ENCODE data around the gene TBK1.

DNA sequence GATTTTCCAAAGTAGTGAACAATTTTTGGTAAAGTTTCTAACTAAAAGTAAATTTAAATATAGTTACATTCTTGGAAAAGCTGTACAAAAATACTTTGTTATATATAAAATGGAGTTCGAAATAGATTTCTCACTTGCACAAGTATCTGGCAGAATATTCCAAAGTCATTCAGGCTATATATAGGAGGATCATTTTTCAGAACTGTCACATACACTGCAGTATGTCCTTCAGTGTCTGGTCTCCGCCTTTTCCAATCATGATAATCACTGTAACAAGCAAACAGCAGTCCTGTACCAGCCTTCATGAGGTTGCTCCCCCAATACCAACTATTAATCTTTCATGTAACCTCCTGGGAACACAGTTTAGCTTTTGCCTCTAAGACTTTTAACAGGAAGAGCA is 18.6 kb downstream of the TBK1 start:
- no peak for TF ChIP-seq POLR2A (IDR thresholded peaks at IDR 0.05; ENCODE audit: extremely low read depth, insufficient read length)
- TF ChIP-seq, protein P1, sequence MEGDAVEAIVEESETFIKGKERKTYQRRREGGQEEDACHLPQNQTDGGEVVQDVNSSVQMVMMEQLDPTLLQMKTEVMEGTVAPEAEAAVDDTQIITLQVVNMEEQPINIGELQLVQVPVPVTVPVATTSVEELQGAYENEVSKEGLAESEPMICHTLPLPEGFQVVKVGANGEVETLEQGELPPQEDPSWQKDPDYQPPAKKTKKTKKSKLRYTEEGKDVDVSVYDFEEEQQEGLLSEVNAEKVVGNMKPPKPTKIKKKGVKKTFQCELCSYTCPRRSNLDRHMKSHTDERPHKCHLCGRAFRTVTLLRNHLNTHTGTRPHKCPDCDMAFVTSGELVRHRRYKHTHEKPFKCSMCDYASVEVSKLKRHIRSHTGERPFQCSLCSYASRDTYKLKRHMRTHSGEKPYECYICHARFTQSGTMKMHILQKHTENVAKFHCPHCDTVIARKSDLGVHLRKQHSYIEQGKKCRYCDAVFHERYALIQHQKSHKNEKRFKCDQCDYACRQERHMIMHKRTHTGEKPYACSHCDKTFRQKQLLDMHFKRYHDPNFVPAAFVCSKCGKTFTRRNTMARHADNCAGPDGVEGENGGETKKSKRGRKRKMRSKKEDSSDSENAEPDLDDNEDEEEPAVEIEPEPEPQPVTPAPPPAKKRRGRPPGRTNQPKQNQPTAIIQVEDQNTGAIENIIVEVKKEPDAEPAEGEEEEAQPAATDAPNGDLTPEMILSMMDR (IDR thresholded peaks at IDR 0.05; ENCODE audit: low read depth, low read length), result no peak
- no peak for TF ChIP-seq MYC (IDR thresholded peaks at IDR 0.05; ENCODE audit: low read depth, low read length)
- TF ChIP-seq MAX (IDR thresholded peaks at IDR 0.05; ENCODE audit: low read depth, low read length), result no peak

Measured in NB4 (cell line).